Measurements from ENCODE around the gene MCU.
"Not testable (repeated sequence)": the region's sequence is repeated elsewhere in the genome, so short reads cannot be mapped to it uniquely, and the experiment has no call there.

Gene MCU

GRCh38 chr10:72759584-72759983, 67.6 kb downstream of the MCU start:
- TF ChIP-seq Cebpa-rat (IDR thresholded peaks at IDR 0.05) = no peak
- Histone ChIP-seq H3K4me1 (peaks cover 0 to 6% (median 1%) of the 10 kb centered on the region in 10 experiments; a peak in 12 of 20 replicates), H3K9ac (no peak overlapping the region)

GRCh38 chr10:72761498-72761897, 69.6 kb downstream of the MCU start:
- H3K4me1 ChIP-seq = no peaks in the 10 kb centered on the region
- no peak overlapping the region for H3K27ac ChIP-seq
- peaks cover 8 to 20% (median 11%) of the 10 kb centered on the region in 11 experiments; a peak in 21 of 22 replicates for H3K9me3 ChIP-seq (replicated peaks in 1 of 11)
- no peak overlapping the region for H3K9ac ChIP-seq
- no peaks in the 10 kb centered on the region for H3K27me3 ChIP-seq
- no peak overlapping the region for H3K4me2 ChIP-seq
- peaks cover 0 to 15% (median 0%) of the 10 kb centered on the region in 11 experiments; a peak in 2 of 22 replicates for H4K20me1 ChIP-seq
- peaks cover 7 to 37% (median 25%) of the 10 kb centered on the region in 11 experiments; a peak in 18 of 22 replicates for H3K36me3 ChIP-seq
- H3K4me3 ChIP-seq = no peak overlapping the region
- TF ChIP-seq Cebpa-rat (IDR thresholded peaks at IDR 0.05) = no peak

More at GRCh38 chr10:72759584-72759983, 67.6 kb downstream of the MCU start:
- H3K4me2 ChIP-seq = no peak overlapping the region
- H3K27me3 ChIP-seq = no peaks in the 10 kb centered on the region
- 0 out of 22 replicates have a peak, but pooled peaks cover 0 to under 1% (median 0%) of the 10 kb centered on the region in 11 experiments for H3K9me3 ChIP-seq (replicated peaks in 1 of 11)
- H4K20me1 ChIP-seq = peaks cover 0 to 15% (median 0%) of the 10 kb centered on the region in 11 experiments; a peak in 4 of 22 replicates
- no peak overlapping the region for H3K4me3 ChIP-seq
- H3K36me3 ChIP-seq = peaks cover 0 to 25% (median 12%) of the 10 kb centered on the region in 11 experiments; a peak in 13 of 22 replicates
- no peak overlapping the region for H3K27ac ChIP-seq

- TF ChIP-seq Cebpa-rat (IDR thresholded peaks at IDR 0.05) = no peak
- H3K4me3 ChIP-seq = no peak overlapping the region
- no peak overlapping the region for H3K27ac ChIP-seq
- no peaks in the 10 kb centered on the region for H3K4me1 ChIP-seq
- H4K20me1 ChIP-seq = peaks cover 0 to 14% (median 0%) of the 10 kb centered on the region in 11 experiments; a peak in 2 of 22 replicates
- peaks cover 7 to 42% (median 26%) of the 10 kb centered on the region in 11 experiments; a peak in 18 of 22 replicates for H3K36me3 ChIP-seq
- no peak overlapping the region for H3K4me2 ChIP-seq
- peaks cover 11 to 25% (median 17%) of the 10 kb centered on the region in 11 experiments for H3K9me3 ChIP-seq (replicated peaks in 1 of 11)
- H3K9ac ChIP-seq = no peak overlapping the region
- no peaks in the 10 kb centered on the region for H3K27me3 ChIP-seq
Observed at GRCh38 chr10:72762042-72762441, 70.1 kb downstream of the MCU start.

- Histone ChIP-seq H3K9ac (no peak overlapping the region), H3K27ac (no peak overlapping the region), H3K4me1 (no peaks in the 10 kb centered on the region), H3K4me2 (no peak overlapping the region), H4K20me1 (peaks cover 0 to 3% (median 0%) of the 10 kb centered on the region in 11 experiments; a peak in 2 of 22 replicates), H3K27me3 (no peaks in the 10 kb centered on the region), H3K36me3 (peaks cover 7 to 52% (median 33%) of the 10 kb centered on the region in 11 experiments; a peak in 18 of 22 replicates), H3K9me3 (replicated peaks in 1 of 11) (peaks cover 17 to 37% (median 26%) of the 10 kb centered on the region in 11 experiments), H3K4me3 (no peak overlapping the region)
- no peak for TF ChIP-seq Cebpa-rat (IDR thresholded peaks at IDR 0.05)
Observed at GRCh38 chr10:72763201-72763600, 71.3 kb downstream of the MCU start.

- no peak overlapping the region for H3K9ac ChIP-seq
- TF ChIP-seq Cebpa-rat (IDR thresholded peaks at IDR 0.05) = no peak
- H3K36me3 ChIP-seq = peaks cover 10 to 57% (median 38%) of the 10 kb centered on the region in 11 experiments; a peak in 19 of 22 replicates
- H3K4me3 ChIP-seq = no peak overlapping the region
- no peaks in the 10 kb centered on the region for H3K27me3 ChIP-seq
- no peaks in the 10 kb centered on the region for H3K4me1 ChIP-seq
- no peak overlapping the region for H3K4me2 ChIP-seq
- H3K27ac ChIP-seq = no peak overlapping the region
- H3K9me3 ChIP-seq (replicated peaks in 1 of 11) = peaks cover 17 to 46% (median 31%) of the 10 kb centered on the region in 11 experiments
- H4K20me1 ChIP-seq = no peaks in the 10 kb centered on the region; a peak in 2 of 22 replicates
Observed at GRCh38 chr10:72764151-72764550, 72.2 kb downstream of the MCU start.

- no peaks in the 10 kb centered on the region for H3K27me3 ChIP-seq
- peaks cover 16 to 65% (median 44%) of the 10 kb centered on the region in 11 experiments; a peak in 19 of 22 replicates for H3K36me3 ChIP-seq
- no peak overlapping the region for H3K27ac ChIP-seq
- no peak overlapping the region for H3K4me3 ChIP-seq
- H3K9me3 ChIP-seq (replicated peaks in 1 of 11) = peaks cover 17 to 57% (median 37%) of the 10 kb centered on the region in 11 experiments
- no peak overlapping the region for H3K4me2 ChIP-seq
- H4K20me1 ChIP-seq = no peaks in the 10 kb centered on the region; a peak in 1 of 22 replicates
- H3K9ac ChIP-seq = no peak overlapping the region
- no peaks in the 10 kb centered on the region for H3K4me1 ChIP-seq
- TF ChIP-seq Cebpa-rat (IDR thresholded peaks at IDR 0.05) = no peak
Observed at GRCh38 chr10:72765051-72765745, 73.3 kb downstream of the MCU start.

GRCh38 chr10:72771195-72771594, 79.3 kb downstream of the MCU start:
- H3K36me3 ChIP-seq = peaks cover 23 to 80% (median 46%) of the 10 kb centered on the region in 11 experiments; a peak in 20 of 22 replicates
- peaks cover 62 to 100% (median 87%) of the 10 kb centered on the region in 11 experiments for H3K9me3 ChIP-seq (replicated peaks in 1 of 11)
- not testable (repeated sequence) for H3K4me2 ChIP-seq, H3K9ac ChIP-seq, H3K4me1 ChIP-seq, H3K27me3 ChIP-seq, H4K20me1 ChIP-seq, H3K4me3 ChIP-seq, H3K27ac ChIP-seq

GRCh38 chr10:72772031-72772430, 80.1 kb downstream of the MCU start:
- Histone ChIP-seq H3K9me3 (replicated peaks in 1 of 11) (peaks cover 56 to 96% (median 83%) of the 10 kb centered on the region in 11 experiments), H3K9ac (no peak overlapping the region), H3K4me2 (no peak overlapping the region), H3K27ac (no peak overlapping the region), H3K4me1 (no peaks in the 10 kb centered on the region), H3K36me3 (peaks cover 23 to 71% (median 46%) of the 10 kb centered on the region in 11 experiments; a peak in 20 of 22 replicates), H3K27me3 (no peaks in the 10 kb centered on the region), H4K20me1 (no peaks in the 10 kb centered on the region), H3K4me3 (peak overlapping the region in 1 of 10 experiments; percentile 11; a peak in 2 of 20 replicates)
- no peak for TF ChIP-seq Cebpa-rat (IDR thresholded peaks at IDR 0.05)

- H3K27ac ChIP-seq = no peak overlapping the region
- H3K9ac ChIP-seq = no peak overlapping the region
- peaks cover 12 to 42% (median 27%) of the 10 kb centered on the region in 11 experiments for H3K9me3 ChIP-seq (replicated peaks in 1 of 11)
- no peak overlapping the region for H3K4me2 ChIP-seq
- no peak overlapping the region for H3K4me3 ChIP-seq
- H3K27me3 ChIP-seq = no peaks in the 10 kb centered on the region
- peaks cover 0 to 7% (median 0%) of the 10 kb centered on the region in 11 experiments; a peak in 4 of 22 replicates for H3K36me3 ChIP-seq
- peaks cover 0 to 5% (median 0%) of the 10 kb centered on the region in 10 experiments; a peak in 7 of 20 replicates for H3K4me1 ChIP-seq
- TF ChIP-seq Cebpa-rat (IDR thresholded peaks at IDR 0.05) = no peak
- peaks cover 0 to 29% (median 5%) of the 10 kb centered on the region in 11 experiments; a peak in 10 of 22 replicates for H4K20me1 ChIP-seq
Observed at GRCh38 chr10:72779874-72780273, 87.9 kb downstream of the MCU start.
